Stimulated activated CD4-positive, alpha-beta T cell treated with anti-CD3 and anti-CD28 coated beads, Interleukin-12 subunit alpha, Interleukin-12 subunit beta, amount 100 ng/mL, for 4 hours (primary cell): ENCODE results near the gene ANAPC13.
A peak's percentile ranks its signal among the peaks of the same experiment; 100 is the strongest.

Experiments
- DNase-seq: peaks from one replicate; pipeline ENCODE4 v3.0.0-alpha.2; 2020

ANAPC13 gene, protein sequence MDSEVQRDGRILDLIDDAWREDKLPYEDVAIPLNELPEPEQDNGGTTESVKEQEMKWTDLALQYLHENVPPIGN

DNA sequence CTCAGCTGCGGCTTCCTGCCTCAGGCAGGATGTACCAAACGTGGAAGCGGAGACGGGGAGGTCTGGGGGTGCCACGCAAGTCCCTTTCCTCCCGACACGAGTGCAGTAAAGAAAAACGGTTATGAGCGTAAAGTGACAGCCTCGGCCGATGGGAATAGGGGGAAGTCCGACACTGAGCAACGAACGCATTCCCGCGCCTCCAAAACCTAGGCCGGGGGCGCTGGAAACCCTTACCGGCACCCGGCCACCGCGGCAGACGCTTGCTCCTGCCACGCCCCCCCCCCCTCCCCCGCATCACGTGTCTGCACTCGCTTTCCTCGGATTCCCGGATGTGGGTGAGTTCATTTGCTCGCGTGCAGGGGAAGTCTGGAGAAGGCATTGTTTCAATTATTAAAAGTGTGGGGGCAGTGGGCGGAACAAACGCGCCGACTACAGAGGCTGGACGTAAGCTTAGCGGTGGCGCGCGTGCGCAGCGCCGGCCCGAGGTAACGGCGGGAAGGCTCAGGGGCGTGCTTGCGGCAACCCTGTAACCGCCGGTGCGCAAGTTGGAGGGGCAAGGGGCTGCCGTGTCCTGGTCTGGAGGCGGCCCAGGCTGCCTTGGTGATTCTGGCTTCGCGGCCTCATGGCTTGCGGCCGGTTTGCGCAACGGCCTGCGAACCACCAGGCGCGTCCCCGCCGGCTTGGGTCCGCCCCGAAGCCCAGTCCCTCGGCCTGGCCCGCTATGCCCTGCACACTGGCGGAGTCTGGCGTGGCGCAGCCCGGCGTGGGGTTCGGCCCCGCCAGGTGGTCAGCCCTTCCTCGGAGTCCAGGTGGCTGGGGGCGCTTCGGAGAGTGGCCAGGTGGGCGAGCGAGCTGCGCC lies at the start of gene ANAPC13, which contains the start of gene CEP63:
TSS of gene ANAPC13 (minus strand) at position 268 of the 859 bp plus-strand sequence. CDS start 3,081 bp downstream, outside the sequence.
TSS of gene CEP63 (plus strand) at position 340 of the 859 bp plus-strand sequence. CDS start 9,264 bp downstream, outside the sequence.
- DNase-seq: peak; percentile 82

DNA sequence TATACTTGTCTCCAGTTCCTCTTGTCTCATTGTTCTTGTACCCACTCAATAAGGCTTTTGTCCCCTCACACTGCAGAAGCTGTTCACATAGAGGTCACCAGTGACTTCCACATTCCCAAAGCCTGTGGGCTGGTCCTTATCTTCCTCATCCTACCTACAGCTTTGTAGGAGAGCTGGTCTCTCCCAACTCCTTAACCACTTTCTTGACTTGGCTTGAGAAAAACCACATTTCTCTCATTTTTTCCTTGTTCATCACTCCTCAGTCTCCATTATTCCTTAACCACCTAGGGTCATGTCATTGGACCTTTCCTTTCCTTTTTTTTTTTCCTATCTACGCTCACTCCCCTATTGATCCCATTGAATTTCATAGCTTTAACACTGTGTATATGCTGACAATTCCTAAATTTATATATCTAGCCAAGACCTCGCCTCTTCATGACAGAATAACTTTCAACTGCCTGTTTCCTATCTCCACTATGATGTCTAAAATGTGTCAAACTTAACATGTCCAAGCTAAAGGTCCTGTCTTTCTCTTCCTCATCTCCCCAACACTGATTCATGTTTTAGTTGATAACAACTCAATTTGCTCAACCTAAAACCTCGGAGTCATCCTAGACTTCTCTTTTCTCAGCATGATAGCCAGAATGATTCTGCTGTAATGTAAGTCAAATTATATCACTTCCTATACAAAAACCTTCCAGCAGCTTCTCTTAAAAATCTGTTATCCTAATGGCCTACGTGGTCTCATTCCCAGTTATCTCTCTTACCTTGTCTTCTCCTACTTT lies 49.6 kb upstream of the ANAPC13 start:
- DNase-seq: no peak

DNA sequence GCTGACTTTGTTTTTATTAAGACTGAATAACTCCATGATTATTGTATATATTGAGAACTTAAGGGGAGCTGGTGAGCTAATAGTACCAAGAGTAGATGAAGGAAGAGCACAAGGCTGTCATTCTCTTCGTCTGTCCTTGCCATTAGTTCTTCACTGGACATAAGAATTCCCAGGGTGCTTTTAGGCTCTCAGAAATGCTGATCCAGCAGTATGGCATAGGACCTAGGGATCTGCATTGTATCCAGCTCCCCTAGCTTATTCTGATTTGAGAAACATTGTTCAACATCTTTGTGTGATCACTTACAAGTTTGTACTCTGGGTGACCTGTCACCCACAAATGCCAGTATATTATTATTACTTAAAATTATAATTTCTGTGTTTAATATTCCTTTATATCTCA lies 47.7 kb upstream of the ANAPC13 start:
- DNase-seq: no peak

DNA sequence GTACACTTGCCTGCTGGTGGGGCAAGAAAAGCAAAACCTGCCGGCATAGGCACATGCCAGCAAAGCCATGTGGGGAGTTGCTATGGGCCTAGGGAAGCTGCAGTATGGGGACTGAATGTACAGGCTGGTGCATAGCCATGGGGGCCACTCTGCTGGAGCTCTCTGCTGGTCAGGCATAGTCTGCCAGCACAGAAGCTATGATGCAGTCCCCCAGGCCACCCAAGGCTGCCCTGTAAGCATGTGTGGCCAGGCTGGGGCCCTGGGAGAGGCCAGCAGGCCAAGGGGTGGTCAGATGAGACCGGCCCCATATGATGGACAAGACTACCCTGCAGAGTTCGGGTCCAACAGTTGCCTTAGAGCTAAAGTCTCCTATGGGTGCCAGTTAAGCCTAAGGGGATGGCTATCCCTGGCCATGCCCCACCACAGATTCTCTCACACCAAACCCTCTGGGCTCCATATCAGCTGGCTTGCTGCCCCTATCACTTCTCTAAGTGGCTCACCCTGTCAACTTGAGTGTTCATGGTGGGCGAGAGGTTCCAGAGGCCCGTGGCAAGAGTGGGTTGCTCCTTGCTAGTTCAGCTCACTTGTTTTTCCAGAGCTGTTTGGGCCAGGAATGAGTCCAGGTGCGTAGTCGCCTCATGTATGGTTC lies 41.9 kb upstream of the ANAPC13 start:
- DNase-seq: no peak

DNA sequence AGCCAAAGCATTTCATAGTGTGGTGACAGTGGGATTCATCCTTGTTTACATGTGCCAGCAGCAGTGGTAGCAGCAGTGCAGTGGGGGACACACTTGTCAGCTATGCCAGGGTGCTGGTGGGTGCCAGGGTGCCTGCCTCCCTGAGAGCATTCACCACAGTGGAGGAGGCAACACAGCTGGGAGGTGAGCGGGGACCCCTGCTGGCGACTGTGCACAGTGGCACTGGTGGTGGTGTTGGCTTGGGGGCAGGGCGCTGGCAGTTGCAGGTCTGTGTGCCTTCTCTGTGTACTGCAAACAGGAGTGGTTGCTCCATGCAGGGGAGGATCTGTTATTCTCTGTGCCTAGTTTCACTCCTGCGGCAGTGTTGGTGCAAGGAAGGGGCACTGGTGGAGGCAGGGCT lies 41.3 kb upstream of the ANAPC13 start:
- no peak for DNase-seq

DNA sequence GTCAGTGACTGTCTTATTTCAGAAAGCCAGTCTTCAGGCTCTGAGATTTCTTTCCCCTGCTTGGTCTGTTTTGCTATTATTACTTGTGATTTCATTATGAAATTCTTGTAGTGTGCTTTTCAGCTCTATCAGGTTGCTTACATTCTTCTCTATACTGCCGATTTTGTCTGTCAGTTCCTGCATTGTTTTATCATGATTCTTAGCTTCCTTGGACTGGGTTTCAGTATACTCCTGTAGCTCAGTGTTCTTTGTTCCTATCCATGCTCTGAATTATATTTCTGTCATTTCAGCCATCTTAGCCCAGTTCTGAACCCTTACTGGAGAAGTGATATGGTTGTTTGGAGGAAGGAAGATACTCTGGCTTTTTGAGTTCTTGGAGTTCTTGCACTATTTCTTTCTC lies 40.5 kb upstream of the ANAPC13 start:
- no peak for DNase-seq

DNA sequence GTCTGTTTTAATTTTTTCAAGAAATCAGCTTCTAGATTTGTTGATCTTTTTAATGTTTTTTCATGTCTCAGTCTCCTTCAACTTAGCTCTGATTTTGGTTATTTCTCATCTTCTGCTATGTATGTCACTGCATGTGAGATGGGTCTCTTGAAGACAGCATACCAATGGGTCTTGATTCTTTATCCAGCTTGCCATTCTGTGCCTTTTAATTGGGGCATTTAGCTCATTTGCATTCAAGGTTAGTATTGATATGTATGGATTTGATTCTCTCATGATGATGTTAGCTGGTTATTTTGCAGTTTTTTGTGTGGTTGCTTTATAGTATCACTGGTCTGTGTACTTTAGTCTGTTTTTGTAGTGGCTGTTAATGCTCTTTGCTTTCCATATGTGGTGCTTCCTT lies 39.5 kb upstream of the ANAPC13 start:
- DNase-seq: no peak

DNA sequence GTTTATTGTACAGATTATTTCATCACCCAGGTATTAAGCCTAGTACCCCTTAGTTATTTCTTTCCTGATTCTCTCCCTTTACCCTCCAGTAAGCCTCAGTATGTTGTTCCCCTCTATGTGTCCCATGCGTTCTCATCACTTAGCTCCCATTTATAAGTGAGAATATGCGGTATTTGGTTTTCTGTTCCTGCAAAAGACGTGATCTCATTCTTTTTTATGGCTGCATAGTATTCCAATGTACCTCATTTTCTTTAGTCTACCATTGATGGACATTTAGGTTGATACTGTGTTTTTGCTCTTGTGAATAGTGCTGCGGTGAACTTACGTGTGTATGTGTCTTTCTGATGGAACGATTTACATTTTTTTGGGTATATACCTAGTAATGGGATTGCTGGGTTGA lies 36.8 kb upstream of the ANAPC13 start:
- no peak for DNase-seq

DNA sequence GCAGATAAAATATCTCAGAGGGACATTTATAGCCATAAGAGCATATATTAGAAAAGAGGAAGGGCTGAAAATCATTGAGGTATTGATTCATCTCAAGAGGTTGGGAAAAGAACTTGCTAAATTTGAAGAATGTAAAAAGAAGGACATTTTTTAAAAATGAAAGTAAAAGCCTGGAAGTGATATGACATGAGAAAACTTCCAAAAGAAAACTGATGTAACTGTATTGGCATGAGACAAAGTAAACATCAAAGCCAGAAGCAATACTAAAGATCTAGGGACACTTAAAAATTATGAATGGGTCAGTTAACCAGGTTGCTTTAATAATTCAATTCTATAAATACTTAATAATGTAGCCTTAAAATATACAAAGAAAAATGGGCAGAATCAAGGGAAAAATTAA lies 32.0 kb upstream of the ANAPC13 start:
- DNase-seq: no peak

DNA sequence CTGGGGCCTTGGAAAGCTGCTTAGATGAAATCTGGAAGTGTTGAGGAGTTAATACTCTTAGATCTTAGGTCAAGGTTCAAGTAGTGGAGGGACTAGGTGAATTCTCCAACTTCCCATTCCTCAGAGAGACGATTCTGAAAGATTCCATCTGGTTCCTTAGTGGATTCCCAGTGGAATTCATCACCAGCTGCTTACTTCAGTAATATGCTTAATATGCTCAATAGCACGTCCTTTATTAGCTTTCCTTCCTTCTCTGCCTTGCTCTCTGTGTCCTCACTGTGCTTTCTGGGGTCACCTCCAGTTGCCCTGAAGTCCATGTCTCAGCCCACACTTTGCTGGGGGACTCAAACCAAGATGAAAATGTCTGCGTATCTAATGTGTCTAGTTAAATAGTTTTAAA lies 31.1 kb upstream of the ANAPC13 start:
- DNase-seq: no peak

DNA sequence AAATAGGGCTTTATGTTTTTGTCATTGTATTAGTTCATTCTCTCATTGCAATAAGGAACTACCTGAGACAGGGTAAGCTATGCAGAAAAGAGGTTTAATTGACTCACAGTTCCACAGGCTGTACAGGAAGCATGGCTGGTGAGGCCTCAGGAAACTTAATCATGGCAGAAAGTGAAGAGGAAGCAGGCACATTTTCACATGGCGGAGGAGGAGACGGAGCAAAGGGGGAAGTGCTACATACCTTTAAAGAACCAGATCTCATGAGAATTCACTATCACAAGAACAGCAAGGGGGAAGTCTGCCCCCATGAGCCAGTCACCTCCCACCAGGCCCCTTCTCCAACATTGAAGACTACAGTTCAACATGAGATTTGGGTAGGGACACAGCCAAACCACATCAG lies 25.7 kb upstream of the ANAPC13 start:
- DNase-seq: no peak

DNA sequence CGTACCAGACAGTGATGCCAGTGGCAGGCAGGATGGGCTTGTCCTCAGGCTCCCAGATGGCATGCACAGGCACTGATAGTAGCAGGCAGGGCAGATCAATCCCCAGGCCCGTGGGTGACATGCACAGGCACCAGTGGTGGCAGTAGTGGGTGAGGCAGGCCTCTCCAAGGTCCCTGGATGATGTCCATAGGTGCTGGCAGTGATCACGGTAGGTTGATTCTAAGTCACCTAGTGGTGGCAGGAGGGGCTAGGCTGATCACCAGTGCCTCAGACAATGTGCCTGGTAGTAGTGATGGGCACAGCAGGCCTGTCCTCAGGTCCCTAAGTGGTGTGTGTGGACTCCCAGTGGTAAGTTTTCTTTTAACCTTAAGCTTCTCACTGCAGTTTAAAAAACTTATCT lies 19.7 kb upstream of the ANAPC13 start:
- DNase-seq: no peak

DNA sequence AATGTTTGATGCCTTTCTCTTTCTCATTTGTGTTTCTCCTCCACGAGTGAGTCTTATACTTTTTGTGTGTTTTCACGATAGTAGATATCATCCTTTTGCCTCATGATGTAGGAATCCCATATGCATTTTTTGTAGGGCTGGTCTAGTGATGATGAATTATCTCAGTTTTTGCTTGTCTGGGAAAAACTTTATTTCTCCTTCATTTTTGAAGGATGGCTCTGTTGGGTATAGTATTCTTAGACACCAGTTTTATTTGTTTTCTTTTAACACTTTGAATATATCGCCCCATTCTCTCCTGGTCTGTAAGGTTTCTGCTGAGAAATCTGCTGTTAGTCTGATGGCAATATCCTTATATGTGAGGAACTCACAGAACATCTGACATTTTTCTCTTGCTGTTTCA lies 18.3 kb upstream of the ANAPC13 start:
- DNase-seq: no peak

DNA sequence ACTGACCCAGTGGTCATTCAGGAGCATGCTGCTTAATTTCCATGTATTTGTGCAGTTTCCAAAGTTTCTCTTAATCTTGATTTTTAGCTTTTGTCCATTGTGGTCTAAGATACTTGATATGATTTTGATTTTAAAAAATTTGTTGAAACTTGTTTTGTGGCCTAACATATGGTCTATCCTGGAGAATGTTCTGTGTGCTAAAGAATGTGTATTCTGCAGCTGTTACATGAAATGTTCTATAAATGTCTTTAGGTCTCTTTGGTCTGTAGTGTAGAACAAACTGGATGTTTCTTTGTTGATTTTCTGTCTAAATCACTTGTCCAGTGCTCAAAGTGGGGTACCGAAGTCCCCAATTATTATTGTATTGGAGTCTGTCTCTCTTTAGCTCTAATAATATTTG lies 17.5 kb upstream of the ANAPC13 start:
- no peak for DNase-seq

DNA sequence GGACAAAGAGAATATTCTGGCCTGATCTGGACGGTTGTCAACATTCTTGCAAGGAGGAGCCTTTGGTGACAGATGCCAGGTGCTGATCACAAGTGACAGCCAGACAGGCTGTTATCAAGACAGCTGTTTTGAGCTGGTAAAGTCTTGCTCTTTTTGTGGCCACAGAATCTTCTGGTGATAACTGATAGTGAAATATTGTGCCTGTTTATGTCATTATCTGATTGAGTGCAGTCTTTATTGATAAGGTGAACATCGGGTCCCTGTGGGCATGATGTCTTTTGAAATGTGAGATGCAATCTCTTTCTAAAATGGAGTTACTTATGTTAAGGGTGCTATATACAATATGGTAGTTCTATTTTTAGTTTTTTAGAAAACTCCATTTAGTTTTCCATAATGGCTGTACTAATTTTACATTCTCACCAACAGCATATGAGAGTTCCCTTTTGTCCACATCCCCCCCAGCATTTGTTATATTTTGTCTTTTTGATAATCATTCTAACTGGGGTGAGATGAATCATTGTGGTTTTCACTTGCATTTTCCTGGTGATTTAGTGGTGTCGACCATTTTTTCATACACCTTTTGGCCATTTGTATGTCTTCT lies 10.8 kb upstream of the ANAPC13 start:
- no peak for DNase-seq

DNA sequence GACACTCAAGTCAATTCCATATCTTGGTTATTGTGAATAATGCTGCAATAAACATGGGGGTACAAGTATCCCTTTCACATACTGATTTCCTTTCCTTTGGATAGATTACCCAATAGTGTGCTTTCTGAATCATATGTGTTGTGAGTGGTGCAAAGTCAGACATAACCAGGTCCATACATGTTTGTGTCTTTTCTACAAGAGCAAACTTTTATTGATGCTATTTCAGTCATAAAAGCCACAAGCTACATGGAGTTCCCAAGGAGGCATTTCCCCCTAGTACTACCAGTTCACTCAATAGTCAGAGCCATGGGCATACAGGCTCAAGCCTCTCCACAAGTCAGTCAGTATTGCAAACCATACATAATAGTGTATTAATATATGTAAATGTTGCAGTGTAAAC lies 10.2 kb upstream of the ANAPC13 start:
- no peak for DNase-seq

DNA sequence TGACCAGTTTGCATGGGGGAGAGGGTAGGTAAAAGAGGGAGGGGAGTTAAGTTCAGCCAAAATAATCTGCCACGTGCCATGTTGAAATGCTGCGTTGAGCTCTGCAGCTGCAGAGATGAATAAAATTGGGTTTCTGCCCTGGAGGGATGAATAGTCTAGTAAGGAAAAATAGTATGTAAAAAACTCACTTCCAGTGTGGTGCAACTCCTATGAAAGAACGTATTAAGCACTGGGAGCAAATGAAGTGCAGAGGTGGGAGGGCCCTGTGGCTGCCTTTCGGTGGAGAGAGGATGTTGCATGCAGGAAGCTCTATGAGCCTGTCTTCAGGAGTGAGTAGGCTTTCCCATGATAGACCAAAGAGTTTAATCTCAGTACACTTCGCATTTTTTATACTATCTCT lies 8.7 kb upstream of the ANAPC13 start:
- no peak for DNase-seq

DNA sequence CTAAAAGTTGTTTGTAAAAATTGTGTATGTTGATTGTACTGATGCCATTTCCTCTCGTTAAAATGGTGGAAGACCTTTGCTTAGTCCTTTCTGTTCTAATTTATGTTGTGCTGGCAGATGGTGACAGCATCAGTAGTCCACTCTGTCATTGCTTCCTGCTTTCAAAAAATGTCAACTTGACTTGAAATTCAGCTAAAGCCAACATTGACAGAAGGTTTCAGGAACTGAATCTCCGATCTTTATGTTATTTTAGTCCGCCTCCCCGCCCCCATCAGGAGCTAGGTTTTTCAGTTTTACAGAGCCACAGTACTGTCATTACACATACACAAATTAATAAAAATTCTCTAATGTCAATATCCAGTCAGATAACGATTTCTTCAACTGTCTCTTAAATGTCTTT lies 1.6 kb upstream of the ANAPC13 start:
- DNase-seq: no peak

DNA sequence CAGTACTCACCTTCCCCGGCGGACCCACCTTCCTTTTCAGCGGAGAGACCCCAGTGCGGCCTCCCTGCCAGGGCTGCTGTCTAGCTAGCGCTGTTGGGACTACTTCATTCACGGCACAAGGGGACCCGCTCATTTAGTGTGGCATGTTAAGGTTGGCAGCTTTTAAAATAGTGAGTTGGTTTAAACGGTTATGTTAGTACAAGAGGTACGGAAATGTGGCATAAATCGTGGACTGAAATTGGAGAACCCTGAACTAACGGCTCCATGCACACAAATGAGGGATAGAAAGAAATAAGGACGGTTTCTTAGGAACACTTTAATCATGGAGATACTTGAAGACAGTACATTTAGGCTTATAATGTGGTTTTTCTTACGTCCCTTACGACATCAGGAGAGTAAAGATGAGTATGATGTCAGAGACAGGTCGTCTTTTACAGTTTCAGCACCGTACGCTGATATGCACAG lies 824 bp upstream of the ANAPC13 start:
- DNase-seq: no peak

DNA sequence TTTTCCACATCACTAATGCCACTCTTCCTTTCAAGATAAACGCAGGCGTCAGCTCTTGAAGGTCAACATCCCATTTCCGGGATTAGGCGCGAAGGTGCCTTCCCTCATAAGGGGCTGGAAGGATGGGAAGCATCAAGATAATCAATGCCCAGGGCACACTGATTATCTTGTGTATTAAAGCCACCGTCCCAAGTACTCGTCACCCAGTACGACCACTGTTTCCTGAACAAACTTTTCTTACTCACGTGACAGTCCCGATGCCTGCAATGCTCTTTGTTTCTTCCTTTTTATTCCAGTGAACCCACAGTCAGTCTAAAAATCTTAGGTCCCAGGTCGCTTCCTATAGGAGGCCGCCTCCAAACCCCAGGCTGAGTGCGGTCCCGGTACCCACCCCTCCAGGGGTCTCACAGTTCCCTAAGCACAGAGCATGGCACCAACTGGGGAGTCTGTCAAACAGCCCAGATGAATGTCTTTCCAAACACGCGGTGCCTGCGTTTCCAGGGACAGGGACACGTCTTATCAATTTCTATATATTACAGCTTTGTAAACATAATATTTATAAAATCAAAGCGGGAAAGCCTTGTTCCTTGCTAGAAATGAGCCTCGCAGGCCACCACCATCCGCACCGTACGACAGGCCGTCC lies 589 bp downstream of the ANAPC13 start:
- peak; percentile 84 for DNase-seq

DNA sequence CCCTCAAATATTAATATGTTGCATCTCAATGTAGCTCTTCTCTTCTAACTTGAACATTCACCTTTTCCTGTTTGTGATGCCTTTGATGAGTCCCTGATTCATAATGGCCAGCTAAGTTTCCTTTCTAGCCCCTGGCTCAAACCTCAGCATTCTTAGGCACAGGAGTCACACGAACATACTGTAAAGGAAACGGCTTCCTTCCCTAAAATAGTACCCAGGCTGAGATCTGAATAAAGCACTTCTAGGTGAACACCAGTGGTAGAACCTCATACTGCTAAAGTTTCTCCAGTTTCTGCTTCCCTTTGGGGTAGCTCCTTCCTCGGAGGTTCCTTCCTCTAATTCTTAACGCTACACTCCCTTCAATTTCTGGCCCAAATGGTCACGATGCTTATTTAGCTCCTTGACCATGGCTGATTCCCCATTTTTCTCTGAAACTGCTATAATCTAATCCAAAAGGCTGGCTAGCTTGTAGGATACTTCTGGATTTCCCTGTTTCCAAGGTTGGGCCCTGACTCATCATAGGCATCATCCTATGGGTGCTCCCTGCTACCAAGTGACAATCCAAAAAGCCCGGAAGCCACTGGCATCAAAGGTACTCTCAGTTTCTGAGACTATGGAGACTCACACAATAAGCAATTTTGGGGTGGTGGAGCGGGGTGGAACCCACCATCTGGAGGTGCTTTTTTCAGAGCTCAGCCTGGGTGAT lies 2.4 kb downstream of the ANAPC13 start:
- DNase-seq: no peak

DNA sequence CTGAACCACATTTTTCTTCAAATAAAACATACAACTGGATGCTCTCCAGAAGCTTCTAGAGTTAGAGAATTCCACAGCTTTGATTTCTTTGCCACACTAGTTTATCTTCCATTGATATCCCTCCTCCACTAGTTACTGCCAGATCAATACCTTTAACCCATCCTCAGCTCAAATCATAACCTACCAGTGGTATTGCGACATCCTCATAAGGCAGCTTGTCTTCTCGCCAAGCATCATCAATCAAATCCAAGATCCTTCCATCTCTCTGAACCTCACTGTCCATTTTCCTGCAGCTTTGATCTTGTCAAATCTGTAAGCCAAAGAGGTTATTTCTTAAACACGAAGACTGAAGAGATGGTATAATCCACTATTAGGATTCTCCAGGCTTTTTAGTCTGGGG lies 3.2 kb downstream of the ANAPC13 start:
- no peak for DNase-seq
